ENCODE results near the gene RBM25. TPM values are rescaled to one million over a fixed set of nuclear protein-coding genes. Genes with fewer than 3 reads are reported as not detected.

Gene RBM25
- total RNA-seq, 1 donor from 2014 or later, result 70.1 TPM

DNA sequence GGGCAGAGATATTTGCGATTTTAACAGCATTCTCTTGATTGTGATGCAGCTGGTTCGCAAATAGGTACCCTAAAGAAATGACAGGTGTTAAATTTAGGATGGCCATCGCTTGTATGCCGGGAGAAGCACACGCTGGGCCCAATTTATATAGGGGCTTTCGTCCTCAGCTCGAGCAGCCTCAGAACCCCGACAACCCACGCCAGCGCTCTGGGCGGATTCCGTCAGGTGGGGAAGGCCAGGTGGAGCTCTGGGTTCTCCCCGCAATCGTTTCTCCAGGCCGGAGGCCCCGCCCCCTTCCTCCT is 77.7 kb downstream of the RBM25 start:
- no peak for TF ChIP-seq CTCF (IDR thresholded peaks at IDR 0.05)
- no peak for ATAC-seq
- intact Hi-C loops (cut with DNase I), result no loop called here
- H3K36me3 ChIP-seq, result no peaks in the 10 kb centered on the region
- DNase-seq, result no peak
- H3K27ac ChIP-seq, result peak overlapping the region; percentile 98
- H3K27me3 ChIP-seq, result no peaks in the 10 kb centered on the region
- peak overlapping the region; percentile 85 for H3K4me3 ChIP-seq
- peaks cover 17% of the 10 kb centered on the region for H3K4me1 ChIP-seq
- no peaks in the 10 kb centered on the region for H3K9me3 ChIP-seq

DNA sequence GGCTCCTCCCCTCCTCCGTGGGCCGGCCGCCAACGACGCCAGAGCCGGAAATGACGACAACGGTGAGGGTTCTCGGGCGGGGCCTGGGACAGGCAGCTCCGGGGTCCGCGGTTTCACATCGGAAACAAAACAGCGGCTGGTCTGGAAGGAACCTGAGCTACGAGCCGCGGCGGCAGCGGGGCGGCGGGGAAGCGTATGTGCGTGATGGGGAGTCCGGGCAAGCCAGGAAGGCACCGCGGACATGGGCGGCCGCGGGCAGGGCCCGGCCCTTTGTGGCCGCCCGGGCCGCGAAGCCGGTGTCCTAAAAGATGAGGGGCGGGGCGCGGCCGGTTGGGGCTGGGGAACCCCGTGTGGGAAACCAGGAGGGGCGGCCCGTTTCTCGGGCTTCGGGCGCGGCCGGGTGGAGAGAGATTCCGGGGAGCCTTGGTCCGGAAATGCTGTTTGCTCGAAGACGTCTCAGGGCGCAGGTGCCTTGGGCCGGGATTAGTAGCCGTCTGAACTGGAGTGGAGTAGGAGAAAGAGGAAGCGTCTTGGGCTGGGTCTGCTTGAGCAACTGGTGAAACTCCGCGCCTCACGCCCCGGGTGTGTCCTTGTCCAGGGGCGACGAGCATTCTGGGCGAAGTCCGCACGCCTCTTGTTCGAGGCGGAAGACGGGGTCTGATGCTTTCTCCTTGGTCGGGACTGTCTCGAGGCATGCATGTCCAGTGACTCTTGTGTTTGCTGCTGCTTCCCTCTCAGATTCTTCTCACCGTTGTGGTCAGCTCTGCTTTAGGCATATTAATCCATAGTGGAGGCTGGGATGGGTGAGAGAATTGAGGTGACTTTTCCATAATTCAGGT is 78.3 kb downstream of the RBM25 start, which contains the start of gene PSEN1:
TSS of gene PSEN1 (plus strand) at position 121 of the 839 bp plus-strand sequence. CDS start 11,513 bp downstream, outside the sequence.
- no peaks in the 10 kb centered on the region for H3K9me3 ChIP-seq
- H3K4me1 ChIP-seq, result peaks cover 17% of the 10 kb centered on the region
- no peaks in the 10 kb centered on the region for H3K36me3 ChIP-seq
- intact Hi-C loops (cut with DNase I), result no loop called here
- H3K27me3 ChIP-seq, result no peaks in the 10 kb centered on the region
- H3K27ac ChIP-seq, result peak within 1 kb of the TSS; percentile 98
- H3K4me3 ChIP-seq, result peak within 1 kb of the TSS; percentile 85
- ATAC-seq (peak; percentile 98), DNase-seq (peak; percentile 97)
- TF ChIP-seq CTCF (IDR thresholded peaks at IDR 0.05), result no peak

DNA sequence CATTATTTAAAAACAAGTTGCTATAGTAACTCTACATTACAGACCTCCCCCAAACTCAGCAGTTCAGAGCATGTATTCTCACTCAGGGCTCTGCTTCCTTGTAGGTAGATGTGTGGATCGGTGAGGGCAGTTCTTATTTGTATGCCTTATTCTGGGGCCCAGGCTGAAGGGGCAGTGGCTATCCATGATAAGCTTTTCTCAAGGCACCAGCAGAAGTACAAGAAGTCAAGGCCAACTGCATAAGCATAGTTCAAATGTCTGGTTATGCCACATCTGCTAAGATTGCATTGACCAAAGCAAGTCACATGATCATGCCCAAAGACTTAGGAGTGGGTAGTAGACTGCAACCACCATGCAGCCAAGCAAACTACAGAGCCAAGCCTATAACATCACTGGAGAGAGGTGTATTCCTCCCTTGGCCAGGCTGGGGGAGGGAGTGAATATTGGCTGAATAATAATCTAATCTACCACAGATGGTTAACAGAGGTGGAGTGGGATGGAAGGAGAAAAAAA is 82.5 kb downstream of the RBM25 start:
- no peak for ATAC-seq
- H3K4me1 ChIP-seq, result peaks cover 20% of the 10 kb centered on the region
- no peak for TF ChIP-seq CTCF (IDR thresholded peaks at IDR 0.05)
- no peaks in the 10 kb centered on the region for H3K9me3 ChIP-seq
- H3K36me3 ChIP-seq, result no peaks in the 10 kb centered on the region
- no peak overlapping the region for H3K4me3 ChIP-seq
- no peak for DNase-seq
- no peaks in the 10 kb centered on the region for H3K27me3 ChIP-seq
- no peak overlapping the region for H3K27ac ChIP-seq
- intact Hi-C loops (cut with DNase I), result no loop called here

DNA sequence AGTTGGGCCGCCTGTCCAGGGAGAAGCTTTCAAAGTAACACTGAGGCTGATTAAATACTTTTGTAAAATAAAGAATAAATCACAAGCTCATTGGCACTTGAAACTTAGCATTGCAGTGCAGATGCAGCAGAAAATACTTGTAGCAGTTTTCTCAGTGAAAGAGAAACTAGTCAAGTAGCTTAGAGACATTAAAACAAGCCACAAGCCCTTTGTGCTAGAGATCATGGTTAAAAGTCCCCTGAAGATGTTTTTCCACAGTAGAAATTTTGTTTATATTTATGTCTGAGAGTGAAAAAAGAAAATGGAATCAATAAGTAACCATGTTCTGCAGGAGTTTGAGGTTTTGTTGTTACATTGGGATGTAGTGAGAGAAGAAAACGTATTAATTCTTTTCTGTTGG is 83.9 kb downstream of the RBM25 start:
- no peak overlapping the region for H3K4me3 ChIP-seq

GRCh38 chr14:73143003-73143402 is 84.7 kb downstream of the RBM25 start:
- no peak for TF ChIP-seq CTCF (IDR thresholded peaks at IDR 0.05)
- Histone ChIP-seq H3K4me3 (no peak overlapping the region), H3K4me1 (peaks cover 8% of the 10 kb centered on the region), H3K9me3 (no peaks in the 10 kb centered on the region), H3K27ac (no peak overlapping the region), H3K36me3 (peaks cover 5% of the 10 kb centered on the region), H3K27me3 (no peaks in the 10 kb centered on the region)
- no peak for DNase-seq
- intact Hi-C loops (cut with DNase I), result no loop called here
- no peak for ATAC-seq

More for the DNA sequence above, 83.9 kb downstream of the RBM25 start:
- H3K27ac ChIP-seq, result no peak overlapping the region
- H3K4me1 ChIP-seq, result peaks cover 16% of the 10 kb centered on the region
- no peaks in the 10 kb centered on the region for H3K9me3 ChIP-seq
- no peak for TF ChIP-seq CTCF (IDR thresholded peaks at IDR 0.05)
- no peak for DNase-seq
- ATAC-seq, result no peak
- intact Hi-C loops (cut with DNase I), result no loop called here
- H3K27me3 ChIP-seq, result no peaks in the 10 kb centered on the region
- no peaks in the 10 kb centered on the region for H3K36me3 ChIP-seq

All from upper lobe of right lung (tissue), 1 donor.